CD8-positive, alpha-beta memory T cell (primary cell): ENCODE data around the gene RBM28. TPM values are rescaled to one million over a fixed set of nuclear protein-coding genes. Genes with fewer than 3 reads are reported as not detected.
A peak's percentile ranks its signal among the peaks of the same experiment; 100 is the strongest.

ENCODE experiments used
- CTCF ChIA-PET: fragments of 350-600 bp; sonication (Branson Sonifier 250); formaldehyde crosslinking; loops from one replicate; lab custom pipeline; 2021; ENCODE audit warnings: antibody characterized with exemption; lab: Charles Lee
- POLR2A ChIA-PET: fragments of 350-600 bp; sonication (Branson Sonifier 250); formaldehyde crosslinking; loops from one replicate; lab custom pipeline; 2021; ENCODE audit warnings: antibody characterized with exemption; lab: Charles Lee
- DNase-seq, 5 donors: peaks; one replicate each; pipeline versions ENCODE4 v3.0.0 to v3.0.0-alpha.2; 2020 to 2022; ENCODE audit warnings: mixed read lengths in 1 of 5
- H3K27ac ChIP-seq: one replicate; pipeline ENCODE4 v1.7.0; 2013; ENCODE audit warnings: low read depth, mild to moderate bottlenecking, low read length, moderate library complexity
- H3K27me3 ChIP-seq: 2 replicates; pipeline ENCODE4 v1.7.0; 2013; ENCODE audit warnings: low read length, mild to moderate bottlenecking; ENCODE audit not compliant: insufficient read depth, poor library complexity, severe bottlenecking
- H3K36me3 ChIP-seq: 2 replicates; pipeline ENCODE4 v1.7.0; 2013; ENCODE audit warnings: mild to moderate bottlenecking, low read length, moderate library complexity; ENCODE audit not compliant: insufficient read depth
- H3K4me1 ChIP-seq: 2 replicates; pipeline ENCODE4 v1.7.0; 2013; ENCODE audit warnings: mild to moderate bottlenecking, low read length, moderate library complexity; ENCODE audit not compliant: insufficient read depth
- H3K4me3 ChIP-seq: 2 replicates; pipeline ENCODE4 v1.7.0; 2013; ENCODE audit warnings: mild to moderate bottlenecking, low read length
- H3K9me3 ChIP-seq: 2 replicates; pipeline ENCODE4 v1.7.0; 2013; ENCODE audit warnings: mild to moderate bottlenecking, low read length
- H3K27ac Mint-ChIP-seq, 8 donors: one replicate each; pipeline ENCODE4 v1.8.0; 2020 to 2021; ENCODE audit warnings: mixed read lengths in 8 of 8, mild to moderate bottlenecking in 6 of 8, inconsistent platforms in 3 of 8, moderate library complexity in 3 of 8
- H3K27me3 Mint-ChIP-seq, 2 donors: one replicate each; pipeline ENCODE4 v1.8.0; 2020 to 2021; ENCODE audit warnings: mixed read lengths in 2 of 2, mild to moderate bottlenecking in 1 of 2, moderate library complexity in 1 of 2
- H3K36me3 Mint-ChIP-seq, 3 donors: one replicate each; pipeline ENCODE4 v1.8.0; 2020 to 2021; ENCODE audit warnings: mixed read lengths in 3 of 3, inconsistent platforms in 1 of 3, mild to moderate bottlenecking in 1 of 3
- H3K4me1 Mint-ChIP-seq, 3 donors: one replicate each; pipeline ENCODE4 v1.8.0; 2020 to 2021; ENCODE audit warnings: mixed read lengths in 3 of 3, inconsistent platforms in 1 of 3, mild to moderate bottlenecking in 1 of 3
- H3K4me3 Mint-ChIP-seq, 7 donors: one replicate each; pipeline ENCODE4 v1.8.0; 2020 to 2021; ENCODE audit warnings: mixed read lengths in 7 of 7, mild to moderate bottlenecking in 6 of 7, moderate library complexity in 4 of 7, inconsistent platforms in 2 of 7
- H3K9me3 Mint-ChIP-seq, 5 donors: one replicate each; pipeline ENCODE4 v1.8.0; 2020 to 2022; ENCODE audit warnings: mixed read lengths in 5 of 5, mild to moderate bottlenecking in 3 of 5, moderate library complexity in 2 of 5, inconsistent platforms in 1 of 5
- polyA plus RNA-seq: library from polyadenylated mRNA; unstranded; fragments of 300-500 nt; fragmentation: Illumina TruSeq; gene quantifications from one replicate; pipeline ENCODE4 v1.2.3, GENCODE V29; 2021
- total RNA-seq, 2 experiments: library from RNA; stranded (reverse); gene quantifications; one replicate each; pipeline ENCODE4 v1.2.3, GENCODE V29; 2021

RBM28 gene
- total and polyA plus RNA-seq, 3 experiments from 2014 or later = 10.0 to 77.8 (median 77.7) TPM

DNA sequence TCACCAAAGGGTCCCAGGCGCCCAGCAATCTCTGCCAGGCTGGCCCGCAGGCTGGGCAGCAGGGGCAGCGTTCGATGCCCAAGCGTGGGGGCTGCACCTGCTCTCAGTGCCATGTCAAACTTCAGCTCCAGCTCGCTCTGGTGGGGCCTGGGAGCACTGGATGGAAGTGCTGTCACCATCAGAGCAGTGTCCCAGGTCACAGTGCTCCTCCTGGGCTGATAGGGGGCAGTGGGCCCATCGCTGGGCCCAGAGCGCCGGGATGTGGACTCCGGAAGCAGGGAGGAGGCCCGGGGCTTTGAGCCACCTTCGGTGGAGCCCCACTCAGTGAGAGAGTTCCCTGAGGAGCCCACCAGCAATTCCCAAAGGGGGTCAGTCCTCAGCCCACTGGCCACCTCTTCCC, 15.6 kb upstream of the RBM28 start:
- ChIA-PET POLR2A (no interaction called here), CTCF (interaction anchor here (1.4 kb wide), 1 partner anchor 12 kb away, joined by 3 read pairs; no protein-coding TSS in a partner anchor)
- no peak for DNase-seq
- Histone ChIP-seq H3K27ac (no peak overlapping the region), H3K9me3 (no peaks in the 10 kb centered on the region), H3K36me3 (no peaks in the 10 kb centered on the region), H3K27me3 (peaks cover 24% of the 10 kb centered on the region), H3K4me3 (no peak overlapping the region), H3K4me1 (peaks cover 6% of the 10 kb centered on the region)
- Mint-ChIP-seq H3K36me3 (no peaks in the 10 kb centered on the region), H3K4me3 (peak overlapping the region in 1 of 7 donors; percentile 25), H3K27ac (no peak overlapping the region), H3K9me3 (no peaks in the 10 kb centered on the region), H3K4me1 (peaks cover 14 to 22% (median 14%) of the 10 kb centered on the region in 3 donors), H3K27me3 (peaks cover 19 to 55% of the 10 kb centered on the region in 2 donors)

- Histone ChIP-seq H3K4me1 (peaks cover 6% of the 10 kb centered on the region), H3K27ac (no peak overlapping the region), H3K4me3 (no peak overlapping the region), H3K9me3 (no peaks in the 10 kb centered on the region), H3K27me3 (peaks cover 14% of the 10 kb centered on the region), H3K36me3 (no peaks in the 10 kb centered on the region)
- peaks cover 14 to 22% (median 17%) of the 10 kb centered on the region in 3 donors for H3K4me1 Mint-ChIP-seq
- ChIA-PET POLR2A (no interaction called here), CTCF (interaction anchor here (1.5 to 2.6 kb wide), 2 partner anchors 11 to 13 kb away, joined by 3 to 9 read pairs; no protein-coding TSS in a partner anchor)
- H3K4me3 Mint-ChIP-seq = peak overlapping the region in 1 of 7 donors; percentile 0
- H3K27me3 Mint-ChIP-seq = peaks cover 23 to 52% of the 10 kb centered on the region in 2 donors
- H3K9me3 Mint-ChIP-seq = no peaks in the 10 kb centered on the region
- DNase-seq = no peak
- no peak overlapping the region for H3K27ac Mint-ChIP-seq
- no peaks in the 10 kb centered on the region for H3K36me3 Mint-ChIP-seq
These were observed 14.5 kb upstream of the RBM28 start for GRCh38 chr7:128358233-128358632.

DNA sequence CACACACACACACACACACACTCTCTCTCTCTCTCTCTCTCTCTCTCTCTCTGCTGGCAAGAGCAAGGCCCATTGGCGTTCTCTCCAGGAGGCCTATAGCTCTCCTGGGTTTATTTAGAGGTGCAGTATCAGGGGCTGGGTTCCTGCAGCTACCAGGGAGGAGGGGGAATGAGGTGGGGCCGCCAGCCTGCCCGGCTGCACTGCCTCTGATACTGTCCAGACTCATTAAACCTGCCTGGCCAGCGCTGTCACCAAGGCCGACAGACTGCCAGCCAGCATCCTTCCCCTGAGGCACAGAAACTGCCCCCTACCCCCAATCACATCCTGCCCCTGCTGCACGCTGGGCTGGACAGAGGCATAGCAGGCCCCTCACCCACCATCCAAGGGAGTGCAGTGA, 13.5 kb upstream of the RBM28 start:
- CTCF ChIA-PET = interaction anchor here (0.8 to 2.6 kb wide), 4 partner anchors 10 to 52 kb away, joined by 3 to 9 read pairs (median 3); partner anchors contain the start of gene RBM28
- Histone ChIP-seq H3K4me3 (no peak overlapping the region), H3K36me3 (no peaks in the 10 kb centered on the region), H3K9me3 (no peaks in the 10 kb centered on the region), H3K27ac (no peak overlapping the region), H3K4me1 (peaks cover 4% of the 10 kb centered on the region), H3K27me3 (peaks cover 10% of the 10 kb centered on the region)
- Mint-ChIP-seq H3K36me3 (no peaks in the 10 kb centered on the region), H3K27ac (peak overlapping the region in 1 of 8 donors; percentile 8), H3K27me3 (peaks cover 26 to 49% of the 10 kb centered on the region in 2 donors), H3K9me3 (no peaks in the 10 kb centered on the region), H3K4me3 (no peak overlapping the region), H3K4me1 (peaks cover 13 to 18% (median 15%) of the 10 kb centered on the region in 3 donors)
- POLR2A ChIA-PET = interaction anchor here (0.5 kb wide), 1 partner anchor 70 kb away, joined by 3 read pairs; no protein-coding TSS in a partner anchor
- no peak for DNase-seq

GRCh38 chr7:128356546-128357216, 13.0 kb upstream of the RBM28 start:
- Histone ChIP-seq H3K36me3 (no peaks in the 10 kb centered on the region), H3K9me3 (no peaks in the 10 kb centered on the region), H3K27me3 (peaks cover 10% of the 10 kb centered on the region), H3K4me3 (no peak overlapping the region), H3K4me1 (no peaks in the 10 kb centered on the region), H3K27ac (no peak overlapping the region)
- Mint-ChIP-seq H3K4me3 (peak overlapping the region in 1 of 7 donors; percentile 36), H3K36me3 (no peaks in the 10 kb centered on the region), H3K27me3 (peaks cover 22 to 43% of the 10 kb centered on the region in 2 donors), H3K27ac (peak overlapping the region in 1 of 8 donors; percentile 8), H3K9me3 (no peaks in the 10 kb centered on the region), H3K4me1 (peaks cover 8 to 13% (median 10%) of the 10 kb centered on the region in 3 donors)
- ChIA-PET CTCF (interaction anchor here (1.0 to 2.6 kb wide), 3 partner anchors 9 to 30 kb away, joined by 3 to 9 read pairs (median 7); partner anchors contain the start of gene RBM28), POLR2A (no interaction called here)
- DNase-seq = no peak

GRCh38 chr7:128353610-128354009, 9.9 kb upstream of the RBM28 start:
- no peaks in the 10 kb centered on the region for H3K9me3 Mint-ChIP-seq

GRCh38 chr7:128353189-128353588, 9.5 kb upstream of the RBM28 start:
- Mint-ChIP-seq H3K9me3 (no peaks in the 10 kb centered on the region), H3K36me3 (no peaks in the 10 kb centered on the region), H3K27ac (peak overlapping the region in 1 of 8 donors; percentile 1), H3K27me3 (peaks cover 25 to 34% of the 10 kb centered on the region in 2 donors), H3K4me3 (peak overlapping the region in 6 of 7 donors; percentile 30 to 69 (median 60)), H3K4me1 (peaks cover 0 to 5% (median 5%) of the 10 kb centered on the region in 3 donors)
- H3K9me3 ChIP-seq = no peaks in the 10 kb centered on the region
- no peaks in the 10 kb centered on the region for H3K4me1 ChIP-seq
- ChIA-PET POLR2A (interaction anchor here (1.2 kb wide), 1 partner anchor 9 kb away, joined by 3 read pairs; the partner anchor contains the start of gene RBM28), CTCF (interaction anchor here (1.0 kb wide), 1 partner anchor 9 kb away, joined by 3 read pairs; the partner anchor contains the start of gene RBM28)
- H3K27ac ChIP-seq = no peak overlapping the region
- no peak overlapping the region for H3K4me3 ChIP-seq
- H3K36me3 ChIP-seq = no peaks in the 10 kb centered on the region
- no peak for DNase-seq
- H3K27me3 ChIP-seq = peaks cover 2% of the 10 kb centered on the region

More at GRCh38 chr7:128353610-128354009, 9.9 kb upstream of the RBM28 start:
- Mint-ChIP-seq H3K4me3 (peak overlapping the region in 5 of 7 donors; percentile 30 to 69 (median 57)), H3K36me3 (no peaks in the 10 kb centered on the region), H3K4me1 (peaks cover 0 to 5% (median 5%) of the 10 kb centered on the region in 3 donors), H3K27me3 (peaks cover 25 to 37% of the 10 kb centered on the region in 2 donors), H3K27ac (peak overlapping the region in 1 of 8 donors; percentile 1)
- DNase-seq = no peak
- H3K4me3 ChIP-seq = no peak overlapping the region
- CTCF ChIA-PET = interaction anchor here (1.0 kb wide), 1 partner anchor 10 kb away, joined by 3 read pairs; the partner anchor contains the start of gene RBM28
- no peaks in the 10 kb centered on the region for H3K9me3 ChIP-seq
- no peaks in the 10 kb centered on the region for H3K4me1 ChIP-seq
- H3K27ac ChIP-seq = no peak overlapping the region
- POLR2A ChIA-PET = interaction anchor here (1.2 kb wide), 1 partner anchor 10 kb away, joined by 3 read pairs; the partner anchor contains the start of gene RBM28
- H3K27me3 ChIP-seq = peaks cover 2% of the 10 kb centered on the region
- no peaks in the 10 kb centered on the region for H3K36me3 ChIP-seq

DNA sequence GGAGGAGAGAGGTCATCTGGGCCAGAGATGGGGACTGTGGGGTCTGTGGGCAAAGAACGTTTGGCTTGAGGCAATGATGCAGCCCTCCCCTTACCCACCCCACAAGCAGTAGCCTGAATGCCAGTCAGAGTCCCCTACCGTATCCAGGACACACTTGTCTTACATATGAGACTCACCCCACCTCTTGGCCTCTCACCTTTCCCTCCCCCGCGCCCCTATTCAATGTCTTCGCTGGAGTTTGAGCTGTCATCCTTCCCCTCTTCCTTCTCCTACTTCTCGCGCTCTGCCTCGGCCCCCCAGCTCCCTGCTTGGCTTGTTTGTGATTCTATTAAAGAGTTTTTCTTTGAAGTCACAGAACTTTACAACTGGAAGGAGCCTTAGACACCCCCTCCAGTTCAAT, 8.9 kb upstream of the RBM28 start:
- Histone ChIP-seq H3K4me1 (no peaks in the 10 kb centered on the region), H3K27ac (no peak overlapping the region), H3K27me3 (peaks cover 2% of the 10 kb centered on the region), H3K9me3 (no peaks in the 10 kb centered on the region), H3K36me3 (no peaks in the 10 kb centered on the region), H3K4me3 (no peak overlapping the region)
- Mint-ChIP-seq H3K27ac (no peak overlapping the region), H3K36me3 (no peaks in the 10 kb centered on the region), H3K4me1 (peaks cover 0 to 5% (median 5%) of the 10 kb centered on the region in 3 donors), H3K9me3 (no peaks in the 10 kb centered on the region), H3K4me3 (peak overlapping the region in 6 of 7 donors; percentile 30 to 69 (median 60)), H3K27me3 (peaks cover 25 to 34% of the 10 kb centered on the region in 2 donors)
- no peak for DNase-seq
- POLR2A ChIA-PET = interaction anchor here (1.2 kb wide), 1 partner anchor 9 kb away, joined by 3 read pairs; the partner anchor contains the start of gene RBM28
- CTCF ChIA-PET = no interaction called here
